NCI-H1105 treated with DMSO at 0.1 percent for 48 hours (cell line): ENCODE results near the gene SCPEP1.
"Not testable (repeated sequence)": the region's sequence is repeated elsewhere in the genome, so short reads cannot be mapped to it uniquely, and the experiment has no call there.

Experiments
- DNase-seq: peaks from one replicate; lab custom pipeline; 2025; lab: John Stamatoyannopoulos, UW

The SCPEP1 gene, protein sequence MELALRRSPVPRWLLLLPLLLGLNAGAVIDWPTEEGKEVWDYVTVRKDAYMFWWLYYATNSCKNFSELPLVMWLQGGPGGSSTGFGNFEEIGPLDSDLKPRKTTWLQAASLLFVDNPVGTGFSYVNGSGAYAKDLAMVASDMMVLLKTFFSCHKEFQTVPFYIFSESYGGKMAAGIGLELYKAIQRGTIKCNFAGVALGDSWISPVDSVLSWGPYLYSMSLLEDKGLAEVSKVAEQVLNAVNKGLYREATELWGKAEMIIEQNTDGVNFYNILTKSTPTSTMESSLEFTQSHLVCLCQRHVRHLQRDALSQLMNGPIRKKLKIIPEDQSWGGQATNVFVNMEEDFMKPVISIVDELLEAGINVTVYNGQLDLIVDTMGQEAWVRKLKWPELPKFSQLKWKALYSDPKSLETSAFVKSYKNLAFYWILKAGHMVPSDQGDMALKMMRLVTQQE

DNA sequence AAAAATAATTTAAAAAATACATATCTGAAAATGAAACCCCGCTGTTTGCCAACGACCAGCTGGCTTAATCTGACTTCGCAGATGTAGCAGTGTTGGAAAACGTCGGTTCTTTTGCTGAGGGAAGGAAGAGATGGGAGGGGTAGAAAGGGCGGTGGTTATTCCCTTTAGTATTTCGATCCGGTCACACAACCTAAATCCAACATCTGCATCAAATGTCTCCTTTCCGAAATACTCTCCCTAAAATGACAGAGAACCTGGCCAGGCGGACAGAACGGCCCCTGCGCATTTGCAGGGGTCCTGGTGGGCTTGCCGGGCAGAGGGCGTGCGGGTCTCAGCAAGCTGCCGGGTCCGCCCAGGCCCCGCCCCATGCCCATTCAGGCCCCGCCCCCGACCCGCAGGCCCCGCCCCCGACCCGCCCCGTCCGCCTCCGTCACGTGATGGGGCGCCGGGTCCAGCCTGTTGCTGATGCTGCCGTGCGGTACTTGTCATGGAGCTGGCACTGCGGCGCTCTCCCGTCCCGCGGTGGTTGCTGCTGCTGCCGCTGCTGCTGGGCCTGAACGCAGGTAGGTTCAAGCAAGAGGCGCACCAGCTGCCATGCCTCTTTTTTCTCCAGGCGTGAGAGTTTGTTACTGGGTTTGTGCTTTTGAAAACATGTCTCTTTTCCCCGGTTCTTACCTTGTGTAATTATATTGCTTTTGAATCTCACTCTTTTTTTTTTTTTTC lies at the start of gene SCPEP1:
Gene SCPEP1 (plus strand): TSS at position 459 of the 723 bp plus-strand sequence. CDS start 29 bp downstream, at position 488.
- DNase-seq = peak; percentile 84

DNA sequence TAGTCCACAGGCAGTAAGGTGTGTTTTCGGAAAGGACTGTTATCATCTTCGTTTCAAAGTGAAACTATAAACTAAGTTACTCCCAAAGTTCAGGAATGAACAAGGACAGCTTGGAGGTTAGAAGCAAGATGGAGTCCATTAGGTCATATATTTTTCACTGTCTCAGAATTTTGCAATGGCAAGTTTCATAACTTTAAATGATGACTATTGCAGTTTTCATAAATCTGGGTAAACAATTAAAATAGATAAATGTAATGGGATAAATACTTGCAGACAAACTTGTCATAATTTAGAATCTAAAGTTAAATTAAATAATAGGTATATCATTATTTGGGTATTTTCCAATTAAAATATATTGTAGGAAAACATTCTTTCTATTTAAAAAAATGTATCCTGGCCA lies 49.3 kb upstream of the SCPEP1 start:
- DNase-seq = no peak

DNA sequence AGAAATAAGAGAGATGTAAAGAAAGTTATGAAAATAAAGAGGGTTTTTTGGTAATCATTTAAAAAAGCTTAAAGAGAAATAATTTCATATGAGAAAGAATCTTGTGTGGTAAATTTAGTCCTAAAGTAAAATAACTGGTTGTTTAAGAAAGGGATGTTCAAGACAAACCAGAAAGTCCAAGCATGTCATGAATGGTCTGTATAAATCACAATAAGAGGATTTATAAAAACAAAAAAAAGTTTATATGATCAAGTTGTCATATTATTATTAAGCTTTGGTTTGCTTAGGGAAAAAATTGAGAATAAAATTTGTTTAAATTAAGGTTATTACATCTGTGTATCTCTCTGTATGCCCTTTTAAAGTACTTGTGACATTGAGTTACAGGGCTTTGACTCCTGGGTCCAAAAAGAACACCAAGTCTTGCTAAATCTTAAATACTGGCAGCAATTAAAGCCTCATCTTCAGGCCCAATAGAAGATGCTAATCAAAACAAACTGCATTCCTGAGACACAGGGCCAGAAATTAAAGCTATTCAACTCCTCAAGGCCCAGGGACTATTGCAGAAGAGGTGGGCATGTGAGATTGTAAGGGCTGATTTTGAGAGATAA lies 48.5 kb upstream of the SCPEP1 start:
- DNase-seq = no peak

- no peak for DNase-seq
Measured at GRCh38 chr17:56930739-56931337, 47.1 kb upstream of the SCPEP1 start.

GRCh38 chr17:56933151-56933745 lies 44.7 kb upstream of the SCPEP1 start:
- DNase-seq = no peak

- DNase-seq = no peak
Measured at GRCh38 chr17:56933868-56934267, 44.1 kb upstream of the SCPEP1 start.

DNA sequence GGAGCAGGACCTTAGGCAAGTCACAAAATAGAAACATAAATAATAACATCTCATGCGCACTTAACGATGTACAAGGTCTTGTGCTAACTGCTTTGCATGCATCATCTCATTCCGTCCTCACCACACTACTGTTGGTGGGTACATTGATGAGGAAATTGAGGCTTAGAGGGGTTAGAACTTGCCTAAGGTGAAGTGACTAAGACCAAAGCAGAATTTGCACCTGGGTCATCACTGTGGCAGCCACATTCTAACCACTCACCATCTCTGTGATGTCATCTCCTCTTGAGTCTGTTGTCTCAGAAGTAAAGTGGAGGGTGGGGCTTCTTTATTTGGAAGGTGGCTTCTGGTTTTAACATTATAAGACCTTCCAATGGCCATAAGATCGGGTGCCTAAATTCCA lies 43.7 kb upstream of the SCPEP1 start:
- no peak for DNase-seq

DNA sequence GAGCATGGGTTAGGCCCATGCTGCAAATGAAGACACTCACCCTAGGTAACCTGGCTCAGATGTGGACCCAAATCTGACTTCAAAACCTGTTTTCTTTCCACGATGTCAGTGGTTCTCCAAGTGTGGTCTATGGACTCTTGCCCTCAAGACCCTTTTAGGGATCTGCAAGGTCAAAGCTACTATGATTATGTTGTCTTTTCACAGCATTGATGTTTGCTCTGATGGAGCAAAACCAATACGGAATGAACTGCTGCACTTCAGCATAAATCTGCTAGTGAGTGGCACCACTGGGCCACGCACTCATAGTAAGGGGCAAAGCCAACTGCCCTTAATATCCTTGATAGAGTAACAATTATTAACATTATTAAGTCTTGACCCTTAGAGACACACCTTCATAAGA lies 42.5 kb upstream of the SCPEP1 start:
- DNase-seq = no peak

DNA sequence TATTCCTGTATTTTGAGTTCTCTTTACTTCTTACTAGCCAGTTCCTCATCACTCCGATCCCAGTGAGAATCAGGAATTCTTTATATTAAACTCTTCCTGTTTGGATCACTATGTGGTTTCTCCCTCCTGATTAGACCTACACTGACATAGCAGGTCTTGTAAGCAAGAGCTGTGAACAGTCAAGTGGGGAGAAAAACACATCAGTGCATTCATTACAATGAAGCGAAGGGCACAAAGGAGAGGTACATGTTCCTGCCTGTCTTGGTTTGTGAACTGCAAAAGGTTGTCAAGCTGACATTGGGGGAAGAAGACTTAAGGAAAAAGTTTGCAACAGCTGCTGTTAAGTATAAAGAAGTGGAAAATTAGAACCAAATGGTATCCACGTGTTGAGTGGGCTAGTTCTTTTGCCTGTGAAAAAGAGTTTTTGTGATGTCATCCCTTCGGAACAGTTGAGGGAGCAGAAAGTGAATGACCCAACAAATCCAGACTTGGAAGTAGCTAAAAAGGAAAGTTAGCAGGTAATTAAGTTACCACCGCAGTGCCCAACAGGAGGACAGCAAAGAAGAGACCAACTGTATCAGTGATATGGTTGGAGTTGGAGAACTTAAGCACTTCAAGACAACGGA lies 41.1 kb upstream of the SCPEP1 start:
- DNase-seq = no peak

GRCh38 chr17:56937687-56938086 lies 40.2 kb upstream of the SCPEP1 start:
- no peak for DNase-seq

DNA sequence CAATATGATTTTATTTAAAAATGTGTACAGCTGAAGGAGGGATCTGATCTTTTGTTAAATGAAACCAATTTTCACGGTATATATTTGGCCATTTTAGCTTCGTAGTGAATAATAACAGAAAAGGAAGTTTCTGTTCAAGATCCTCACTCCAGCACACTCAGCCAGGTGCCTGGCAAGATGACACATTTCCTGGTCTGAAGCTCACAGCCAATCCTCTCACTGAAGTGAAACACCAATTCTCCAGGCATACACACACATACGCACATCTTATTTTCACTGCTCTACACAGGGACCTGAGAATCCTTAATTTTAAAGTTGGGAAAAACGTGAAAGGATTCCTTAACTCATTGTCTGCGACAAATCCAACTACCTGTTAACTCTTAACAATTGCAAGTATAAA lies 39.7 kb upstream of the SCPEP1 start:
- DNase-seq = not testable (repeated sequence)

GRCh38 chr17:56939869-56940484 lies 38.0 kb upstream of the SCPEP1 start:
- peak; percentile 56 for DNase-seq

DNA sequence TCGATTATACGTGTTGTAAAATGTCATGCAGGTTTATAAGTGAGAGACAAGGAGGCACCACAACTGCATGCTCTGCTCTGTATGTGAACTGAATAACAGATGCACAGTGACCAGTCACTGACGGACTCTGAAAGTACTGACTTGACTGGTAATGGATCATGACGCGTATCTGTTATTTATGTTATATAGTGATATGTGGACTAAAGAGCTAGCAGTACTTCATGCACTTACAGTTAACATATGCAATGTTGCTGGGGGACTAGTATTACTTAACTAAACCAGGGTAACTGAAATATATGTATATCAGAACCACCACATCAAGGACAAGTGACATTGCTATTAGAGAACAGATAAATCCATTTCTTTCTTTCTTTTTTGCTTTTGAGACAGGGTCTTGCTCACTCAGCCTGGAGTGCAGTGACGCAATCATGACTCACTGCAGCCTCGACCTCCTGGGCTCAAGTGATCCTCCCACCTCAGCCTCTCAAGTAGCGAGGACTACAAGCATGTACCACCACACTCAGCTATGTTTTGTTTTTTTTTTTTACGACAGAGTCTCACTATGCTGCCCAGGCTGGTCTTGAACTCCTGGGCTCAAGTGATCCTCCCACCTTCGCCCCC lies 34.3 kb upstream of the SCPEP1 start:
- DNase-seq = no peak

GRCh38 chr17:56945938-56946505 lies 31.9 kb upstream of the SCPEP1 start:
- no peak for DNase-seq

DNA sequence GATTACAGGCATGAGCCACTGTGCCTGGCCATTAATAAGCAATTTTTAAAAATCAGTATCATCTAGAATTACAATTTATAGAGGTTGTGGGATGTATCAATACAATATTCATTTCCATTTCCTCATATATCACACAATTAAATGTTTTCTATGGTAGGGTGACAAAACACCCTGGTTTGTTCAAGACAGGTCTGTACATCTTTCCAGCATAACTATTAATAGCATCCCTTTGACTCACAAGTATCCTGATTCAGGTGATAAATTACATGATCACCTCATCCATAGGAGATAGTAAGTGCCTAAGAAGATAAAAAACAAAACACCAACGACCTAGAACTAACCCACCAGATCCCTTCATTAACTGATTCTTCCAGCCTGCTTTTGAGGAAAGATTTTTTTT lies 30.2 kb upstream of the SCPEP1 start:
- no peak for DNase-seq

DNA sequence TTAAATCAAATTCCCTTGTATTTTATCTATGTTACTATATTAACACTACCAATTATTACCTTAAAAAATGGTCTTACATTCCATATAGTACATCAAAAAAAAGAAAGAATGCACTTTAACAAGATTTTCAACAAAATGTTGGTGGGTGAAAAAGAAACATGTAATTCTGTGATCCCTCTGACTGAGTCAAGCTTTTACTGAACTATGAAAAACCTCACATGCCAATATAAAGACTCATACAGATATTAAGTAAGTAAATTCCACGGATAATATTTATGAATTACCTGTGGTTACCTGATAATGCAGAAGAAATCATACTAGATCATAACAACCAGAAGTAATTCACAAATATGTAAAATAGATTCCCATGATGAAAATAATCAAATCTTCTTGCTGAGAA lies 29.4 kb upstream of the SCPEP1 start:
- no peak for DNase-seq

- no peak for DNase-seq
Measured at GRCh38 chr17:56949595-56949994, 28.3 kb upstream of the SCPEP1 start.

DNA sequence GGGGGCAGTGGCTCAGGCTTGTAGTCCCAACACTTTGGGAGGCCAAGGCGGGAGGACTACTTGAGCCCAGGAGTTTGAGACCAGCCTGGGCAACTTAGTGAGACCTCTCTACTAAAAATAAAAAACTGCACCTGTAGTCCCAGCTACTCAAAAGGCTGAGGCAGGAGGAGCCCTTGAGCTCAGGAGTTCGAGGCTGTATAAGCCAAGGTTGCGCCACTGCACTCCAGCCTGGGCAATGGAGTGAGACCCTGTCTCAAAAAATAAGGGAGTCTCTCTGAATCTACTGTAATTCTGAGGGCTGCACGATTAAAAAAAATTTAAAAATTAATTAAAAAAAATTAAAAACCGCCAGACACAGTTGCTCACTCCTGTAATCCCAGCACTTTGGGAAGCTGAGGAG lies 20.9 kb upstream of the SCPEP1 start:
- DNase-seq = no peak

DNA sequence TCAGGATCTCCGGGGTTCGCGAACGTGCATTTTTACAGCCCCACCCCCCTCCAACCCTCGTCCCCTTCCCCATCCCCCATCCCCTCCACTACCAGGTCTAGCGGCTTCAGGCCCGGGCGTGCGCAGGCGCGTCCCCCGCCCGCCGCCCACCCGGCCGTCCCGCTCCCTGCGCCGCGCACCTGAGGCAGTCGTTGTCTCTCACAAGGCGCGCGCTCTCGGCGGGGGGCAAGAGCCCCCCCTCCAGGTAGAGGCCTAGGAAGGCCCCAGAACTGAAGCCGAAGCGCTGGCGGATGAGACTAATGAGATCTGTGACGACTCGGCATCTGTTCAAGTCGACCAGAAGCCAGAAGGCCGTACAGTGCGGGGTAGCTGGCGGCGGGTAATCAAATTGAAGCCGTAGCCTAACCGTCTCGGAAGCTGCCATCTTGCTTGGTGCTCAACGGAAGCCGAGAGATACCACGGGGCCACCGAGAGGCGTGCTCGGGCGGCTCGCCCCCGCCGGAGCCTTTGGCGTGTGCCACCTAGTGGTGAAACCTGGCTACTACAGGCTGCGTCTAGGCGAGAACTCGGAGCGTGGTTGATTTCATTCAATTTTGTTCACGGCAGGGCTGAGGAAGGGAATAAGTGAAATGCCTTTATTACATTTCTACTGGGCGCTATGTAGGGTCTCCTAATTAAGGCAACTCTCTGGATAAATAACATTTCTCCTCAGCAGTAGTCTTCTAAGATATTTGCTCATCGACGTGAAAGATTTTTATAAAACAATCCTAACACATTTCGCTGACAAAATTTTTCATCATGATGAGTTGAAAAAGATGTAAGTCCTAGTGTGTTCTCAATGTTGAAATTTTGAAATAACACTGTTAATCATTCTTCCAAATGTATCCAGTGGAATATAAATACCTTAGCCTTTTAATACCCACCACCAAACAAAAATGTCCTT lies 17.1 kb upstream of the SCPEP1 start, which contains the start of gene COIL:
Gene COIL (minus strand): TSS at position 455 of the 943 bp plus-strand sequence. CDS start 31 bp downstream, at position 424.
- peak; percentile 91 for DNase-seq
